GM12878 (cell line): ENCODE measurements around the gene GATAD2B. TPM values are rescaled to one million over a fixed set of nuclear protein-coding genes. Genes with fewer than 3 reads are reported as not detected.

Source experiments
- ATAC-seq: fragments of 200-7000 bp; cut with Tn5 transposase; 3 replicates; pipeline ENCODE4 v1.9.1; 2020; ENCODE audit warnings: mild to moderate bottlenecking, moderate library complexity
- BruUV-seq: library from RNA; stranded (reverse); fragments of 400-500 nt; replicated peaks from 2 replicates; lab custom pipeline; 2021; lab: Mats Ljungman, UMichigan
- CTCF ChIA-PET: fragments of 300-600 bp; sonication (Branson Sonifier 250); formaldehyde crosslinking; extraction: SDS; loops from one replicate; lab custom pipeline; 2021; ENCODE audit warnings: inconsistent platforms; lab: Yijun Ruan, JAX
- POLR2A ChIA-PET: fragments of 350-600 bp; formaldehyde crosslinking; extraction: SDS; loops from one replicate; lab custom pipeline; 2021; ENCODE audit warnings: inconsistent platforms; lab: Charles Lee
- RAD21 ChIA-PET: fragments of 300-600 bp; sonication (Branson Sonifier 250); formaldehyde crosslinking; loops from one replicate; lab custom pipeline; 2023; ENCODE audit warnings: antibody characterized with exemption; ENCODE audit not compliant: unreplicated experiment; lab: Charles Lee
- SMC1A ChIA-PET: fragments of 300-600 bp; sonication (Branson Sonifier 250); formaldehyde crosslinking; loops from one replicate; lab custom pipeline; 2023; ENCODE audit not compliant: unreplicated experiment, uncharacterized antibody; lab: Charles Lee
- DNase-seq: peaks from one replicate; pipeline ENCODE4 v3.0.0-alpha.2; 2011; ENCODE audit warnings: low read depth, low spot score
- FAIRE-seq: peaks from 3 replicates; lab custom pipeline; 2011; peaks lifted over from hg19 to GRCh38; lab: Jason Lieb, UNC
- H2AFZ ChIP-seq: 2 replicates; pipeline ENCODE4 v1.6.0; 2011; ENCODE audit warnings: low read depth, low read length, control low read depth; ENCODE audit not compliant: control insufficient read depth
- H3K27ac ChIP-seq: 2 replicates; pipeline ENCODE4 v1.5.1; 2011; ENCODE audit warnings: control low read depth; ENCODE audit not compliant: control insufficient read depth, insufficient read depth
- H3K27me3 ChIP-seq, 2 experiments: replicated peaks in 1 of 2; 2 replicates each; pipeline versions ENCODE4 v1.6.0 to v1.6.1; 2011; ENCODE audit warnings: low read length in 1 of 2; ENCODE audit not compliant: control insufficient read depth in 2 of 2, insufficient read depth in 2 of 2
- H3K36me3 ChIP-seq, 2 experiments: 2 replicates each; pipeline ENCODE4 v1.5.1; 2011; ENCODE audit warnings: low read length in 1 of 2; ENCODE audit not compliant: control insufficient read depth in 2 of 2, insufficient read depth in 2 of 2
- H3K4me1 ChIP-seq: 2 replicates; pipeline ENCODE4 v1.6.1; 2011; ENCODE audit warnings: mild to moderate bottlenecking, low read length, moderate library complexity, mixed read lengths; ENCODE audit not compliant: control insufficient read depth, insufficient read depth
- H3K4me2 ChIP-seq: 2 replicates; pipeline ENCODE4 v1.6.0; 2011; ENCODE audit warnings: control low read depth; ENCODE audit not compliant: control insufficient read depth, insufficient read depth
- H3K4me3 ChIP-seq: fragments of 200-600 bp; sonication (generic); 2 replicates; pipeline ENCODE4 v1.5.1; 2016
- H3K79me2 ChIP-seq: 2 replicates; pipeline ENCODE4 v1.6.0; 2011; ENCODE audit warnings: low read length; ENCODE audit not compliant: control insufficient read depth, insufficient read depth
- H3K9ac ChIP-seq: 2 replicates; pipeline ENCODE4 v1.8.0; 2011; ENCODE audit warnings: low read length, control low read depth, mixed read lengths; ENCODE audit not compliant: control insufficient read depth, insufficient read depth
- H3K9me3 ChIP-seq: replicated peaks from 3 replicates; pipeline ENCODE4 v1.5.1; 2011; ENCODE audit warnings: mild to moderate bottlenecking, low read length; ENCODE audit not compliant: control insufficient read depth, insufficient read depth
- H4K20me1 ChIP-seq: 2 replicates; pipeline ENCODE4 v1.6.0; 2011; ENCODE audit not compliant: control insufficient read depth, insufficient read depth
- ETV6 ChIP-seq, 2 experiments: fragments of 450-650 bp in 1 of 2; IDR thresholded peaks in 1 of 2; conservative IDR thresholded peaks in 1 of 2; 2 replicates each; pipeline ENCODE4 v1.6.1; 2014; ENCODE audit warnings: antibody characterized with exemption in 1 of 2, borderline replicate concordance in 1 of 2, low read depth in 1 of 2, mild to moderate bottlenecking in 1 of 2, moderate library complexity in 1 of 2
- HDAC2 ChIP-seq: fragments of 200-600 bp; sonication (generic); IDR thresholded peaks from 2 replicates; pipeline ENCODE4 v1.6.1; 2017
- MTA2 ChIP-seq: fragments of 450-650 bp; IDR thresholded peaks from 2 replicates; pipeline ENCODE4 v1.6.1; 2016; ENCODE audit warnings: low read depth, mild to moderate bottlenecking, moderate library complexity
- NFYA ChIP-seq: IDR thresholded peaks from 2 replicates; pipeline ENCODE4 v1.6.1; 2011; ENCODE audit warnings: low read depth, mild to moderate bottlenecking, low read length, improper control_type of control experiment, borderline replicate concordance
- PAX8 ChIP-seq: fragments of 450-650 bp; IDR thresholded peaks from 2 replicates; pipeline ENCODE4 v1.6.1; 2017; ENCODE audit warnings: mild to moderate bottlenecking, moderate library complexity
- POU2F2 ChIP-seq: IDR thresholded peaks from 3 replicates; pipeline ENCODE4 v1.6.1; 2011; ENCODE audit warnings: low read depth, mild to moderate bottlenecking, low read length, borderline replicate concordance
- RFX5 ChIP-seq: IDR thresholded peaks from 2 replicates; pipeline ENCODE4 v1.6.1; 2011; ENCODE audit warnings: low read depth, low read length, improper control_type of control experiment
- ZNF384 ChIP-seq: IDR thresholded peaks from 2 replicates; pipeline ENCODE4 v1.6.1; 2012; ENCODE audit warnings: low read depth, mild to moderate bottlenecking, low read length, improper control_type of control experiment, borderline replicate concordance
- WGBS: methylation state at CpG from one replicate; pipeline ENCODE4 v1.1.6; 2016; ENCODE audit warnings: low lambda C conversion rate; ENCODE audit not compliant: insufficient replicate concordance, insufficient coverage; ENCODE audit errors: missing lambda C conversion rate; 5-methylcytosine and 5-hydroxymethylcytosine counted together
- in situ Hi-C: fragments of 300-500 bp; cut with MboI; formaldehyde crosslinking; loops from 9 replicates; pipeline ENCODE4 v1.14.3; 2018; ENCODE audit warnings: mixed read lengths
- intact Hi-C: fragments of 100-400 bp; cut with micrococcal nuclease; formaldehyde crosslinking; loops from one replicate; pipeline ENCODE4 v1.14.2; 2022; ENCODE audit not compliant: unreplicated experiment
- polyA plus RNA-seq, 11 experiments: library from polyadenylated mRNA; depleted of rRNA in 4 of 11; unstranded in 6 of 11; stranded (reverse) in 5 of 11; fragments of >200 nt; fragmentation: Nextera tagmentation in 4 of 11; fragmentation: Illumina TruSeq in 1 of 11; extraction: Ambion mirVana in 4 of 11; extraction: Trizol in 1 of 11; gene quantifications; 1 replicate in 1 of 11; 2 replicates in 10 of 11; pipeline versions ENCODE4 v1.2.1 to v1.2.3, GENCODE V29; 2011 to 2016; ENCODE audit warnings: inconsistent platforms in 2 of 11, missing spikeins in 2 of 11, low read depth in 1 of 11
- total RNA-seq, 4 experiments: library from RNA; depleted of rRNA in 3 of 4; stranded (reverse); fragments of >200 nt in 3 of 4; fragmentation: Illumina TruSeq in 1 of 4; extraction: Trizol in 1 of 4; gene quantifications; 2 replicates each; pipeline versions ENCODE4 v1.2.1 to v1.2.3, GENCODE V29; 2013 to 2021
- TF ChIP-seq, protein P1 (sequence below): fragments of 150-350 bp; IDR thresholded peaks from 2 replicates; pipeline ENCODE4 v1.6.1; 2016; ENCODE audit warnings: low read depth, low read length
- TF ChIP-seq, protein P2 (sequence below): fragments of 450-650 bp; IDR thresholded peaks from 2 replicates; pipeline ENCODE4 v1.6.1; 2017; ENCODE audit warnings: antibody characterized with exemption, mild to moderate bottlenecking, moderate library complexity
- TF ChIP-seq, protein P3 (sequence below): IDR thresholded peaks from 2 replicates; pipeline ENCODE4 v1.6.1; 2012; ENCODE audit warnings: mild to moderate bottlenecking, low read depth, low read length
- TF ChIP-seq, protein P4 (sequence below): IDR thresholded peaks from 2 replicates; pipeline ENCODE4 v1.6.1; 2012; ENCODE audit warnings: low read depth, low read length, improper control_type of control experiment

The GATAD2B gene
- total and polyA plus RNA-seq, 10 of the 15 experiments (the other 5 are each of a cell fraction or from before 2014, with no cell fraction given) = 2.4 to 63.1 (median 8.7) TPM

DNA sequence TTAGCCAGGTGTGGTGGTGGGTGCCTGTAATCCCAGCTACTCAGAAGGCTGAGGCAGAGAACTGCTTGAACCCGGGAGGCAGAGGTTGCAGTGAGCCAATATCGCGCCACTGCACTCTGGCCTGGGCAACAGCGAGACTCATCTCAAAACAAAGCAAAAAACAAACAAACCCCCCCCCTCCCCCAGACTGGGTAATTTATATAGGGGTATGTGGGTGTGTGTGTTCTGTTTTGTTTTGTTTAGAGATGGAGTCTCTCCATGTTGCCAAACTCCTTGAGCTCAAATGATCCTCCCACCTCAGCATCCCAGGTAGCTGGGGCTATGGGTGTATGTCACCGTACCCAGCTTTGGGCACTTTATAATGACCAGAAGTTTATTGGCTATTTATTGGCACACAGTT, 74.0 kb downstream of the GATAD2B start:
- WGBS = 97% methylated on average over 5 of the region's 5 CpGs
- Histone ChIP-seq H3K36me3 (peaks cover 3 to 7% of the 10 kb centered on the region in 2 experiments; a peak in 2 of 4 replicates), H3K27me3 (no peaks in the 10 kb centered on the region), H2AFZ (no peak overlapping the region), H4K20me1 (no peaks in the 10 kb centered on the region), H3K4me3 (0 out of 2 replicates have a peak overlapping the region, but pooled peaks have one; percentile 23), H3K4me2 (peak overlapping the region; percentile 67), H3K4me1 (peaks cover 44% of the 10 kb centered on the region), H3K79me2 (peaks cover 48% of the 10 kb centered on the region), H3K9ac (peak overlapping the region; percentile 50), H3K27ac (peak overlapping the region; percentile 70), H3K9me3 (no peaks in the 10 kb centered on the region; the same call in 2 of the 3 replicates)
- intact Hi-C loops (no loop called here), in situ Hi-C loops (no loop called here)
- ChIA-PET POLR2A (interaction anchor here (1.0 to 2.1 kb wide), 3 partner anchors 11 to 142 kb away, joined by 3 to 5 read pairs (median 5); partner anchors contain the start of gene CREB3L4), RAD21 (interaction anchor here (1.3 to 2.4 kb wide), 3 partner anchors 22 to 75 kb away, joined by 4 to 9 read pairs (median 6); no protein-coding TSS in a partner anchor), SMC1A (interaction anchor here (1.1 to 2.9 kb wide), 6 partner anchors 8 to 118 kb away, joined by 4 to 16 read pairs (median 10); partner anchors contain the start of genes CREB3L4 and GATAD2B), CTCF (interaction anchor here (0.6 to 1.8 kb wide), 5 partner anchors 28 to 338 kb away, joined by 3 to 4 read pairs (median 3); no protein-coding TSS in a partner anchor)
- FAIRE-seq (no peak), DNase-seq (no peak), ATAC-seq (peak; percentile 6; the same call in 2 of the 3 replicates)
- no TSS peak for BruUV-seq
- TF ChIP-seq, protein P1, sequence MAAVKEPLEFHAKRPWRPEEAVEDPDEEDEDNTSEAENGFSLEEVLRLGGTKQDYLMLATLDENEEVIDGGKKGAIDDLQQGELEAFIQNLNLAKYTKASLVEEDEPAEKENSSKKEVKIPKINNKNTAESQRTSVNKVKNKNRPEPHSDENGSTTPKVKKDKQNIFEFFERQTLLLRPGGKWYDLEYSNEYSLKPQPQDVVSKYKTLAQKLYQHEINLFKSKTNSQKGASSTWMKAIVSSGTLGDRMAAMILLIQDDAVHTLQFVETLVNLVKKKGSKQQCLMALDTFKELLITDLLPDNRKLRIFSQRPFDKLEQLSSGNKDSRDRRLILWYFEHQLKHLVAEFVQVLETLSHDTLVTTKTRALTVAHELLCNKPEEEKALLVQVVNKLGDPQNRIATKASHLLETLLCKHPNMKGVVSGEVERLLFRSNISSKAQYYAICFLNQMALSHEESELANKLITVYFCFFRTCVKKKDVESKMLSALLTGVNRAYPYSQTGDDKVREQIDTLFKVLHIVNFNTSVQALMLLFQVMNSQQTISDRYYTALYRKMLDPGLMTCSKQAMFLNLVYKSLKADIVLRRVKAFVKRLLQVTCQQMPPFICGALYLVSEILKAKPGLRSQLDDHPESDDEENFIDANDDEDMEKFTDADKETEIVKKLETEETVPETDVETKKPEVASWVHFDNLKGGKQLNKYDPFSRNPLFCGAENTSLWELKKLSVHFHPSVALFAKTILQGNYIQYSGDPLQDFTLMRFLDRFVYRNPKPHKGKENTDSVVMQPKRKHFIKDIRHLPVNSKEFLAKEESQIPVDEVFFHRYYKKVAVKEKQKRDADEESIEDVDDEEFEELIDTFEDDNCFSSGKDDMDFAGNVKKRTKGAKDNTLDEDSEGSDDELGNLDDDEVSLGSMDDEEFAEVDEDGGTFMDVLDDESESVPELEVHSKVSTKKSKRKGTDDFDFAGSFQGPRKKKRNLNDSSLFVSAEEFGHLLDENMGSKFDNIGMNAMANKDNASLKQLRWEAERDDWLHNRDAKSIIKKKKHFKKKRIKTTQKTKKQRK = no peak
- TF ChIP-seq POU2F2 (no peak), HDAC2 (no peak), ZNF384 (no peak), ETV6 (conservative IDR thresholded peaks at IDR 0.05 in 1 of 2, IDR thresholded peaks at IDR 0.05 in 1 of 2; ENCODE audit: borderline replicate concordance in 1 of 2, low read depth in 1 of 2) (no peak), RFX5 (no peak), PAX8 (no peak), MTA2 (no peak), NFYA (no peak)
- TF ChIP-seq, protein P2, sequence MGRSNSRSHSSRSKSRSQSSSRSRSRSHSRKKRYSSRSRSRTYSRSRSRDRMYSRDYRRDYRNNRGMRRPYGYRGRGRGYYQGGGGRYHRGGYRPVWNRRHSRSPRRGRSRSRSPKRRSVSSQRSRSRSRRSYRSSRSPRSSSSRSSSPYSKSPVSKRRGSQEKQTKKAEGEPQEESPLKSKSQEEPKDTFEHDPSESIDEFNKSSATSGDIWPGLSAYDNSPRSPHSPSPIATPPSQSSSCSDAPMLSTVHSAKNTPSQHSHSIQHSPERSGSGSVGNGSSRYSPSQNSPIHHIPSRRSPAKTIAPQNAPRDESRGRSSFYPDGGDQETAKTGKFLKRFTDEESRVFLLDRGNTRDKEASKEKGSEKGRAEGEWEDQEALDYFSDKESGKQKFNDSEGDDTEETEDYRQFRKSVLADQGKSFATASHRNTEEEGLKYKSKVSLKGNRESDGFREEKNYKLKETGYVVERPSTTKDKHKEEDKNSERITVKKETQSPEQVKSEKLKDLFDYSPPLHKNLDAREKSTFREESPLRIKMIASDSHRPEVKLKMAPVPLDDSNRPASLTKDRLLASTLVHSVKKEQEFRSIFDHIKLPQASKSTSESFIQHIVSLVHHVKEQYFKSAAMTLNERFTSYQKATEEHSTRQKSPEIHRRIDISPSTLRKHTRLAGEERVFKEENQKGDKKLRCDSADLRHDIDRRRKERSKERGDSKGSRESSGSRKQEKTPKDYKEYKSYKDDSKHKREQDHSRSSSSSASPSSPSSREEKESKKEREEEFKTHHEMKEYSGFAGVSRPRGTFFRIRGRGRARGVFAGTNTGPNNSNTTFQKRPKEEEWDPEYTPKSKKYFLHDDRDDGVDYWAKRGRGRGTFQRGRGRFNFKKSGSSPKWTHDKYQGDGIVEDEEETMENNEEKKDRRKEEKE = no peak
- TF ChIP-seq, protein P3, sequence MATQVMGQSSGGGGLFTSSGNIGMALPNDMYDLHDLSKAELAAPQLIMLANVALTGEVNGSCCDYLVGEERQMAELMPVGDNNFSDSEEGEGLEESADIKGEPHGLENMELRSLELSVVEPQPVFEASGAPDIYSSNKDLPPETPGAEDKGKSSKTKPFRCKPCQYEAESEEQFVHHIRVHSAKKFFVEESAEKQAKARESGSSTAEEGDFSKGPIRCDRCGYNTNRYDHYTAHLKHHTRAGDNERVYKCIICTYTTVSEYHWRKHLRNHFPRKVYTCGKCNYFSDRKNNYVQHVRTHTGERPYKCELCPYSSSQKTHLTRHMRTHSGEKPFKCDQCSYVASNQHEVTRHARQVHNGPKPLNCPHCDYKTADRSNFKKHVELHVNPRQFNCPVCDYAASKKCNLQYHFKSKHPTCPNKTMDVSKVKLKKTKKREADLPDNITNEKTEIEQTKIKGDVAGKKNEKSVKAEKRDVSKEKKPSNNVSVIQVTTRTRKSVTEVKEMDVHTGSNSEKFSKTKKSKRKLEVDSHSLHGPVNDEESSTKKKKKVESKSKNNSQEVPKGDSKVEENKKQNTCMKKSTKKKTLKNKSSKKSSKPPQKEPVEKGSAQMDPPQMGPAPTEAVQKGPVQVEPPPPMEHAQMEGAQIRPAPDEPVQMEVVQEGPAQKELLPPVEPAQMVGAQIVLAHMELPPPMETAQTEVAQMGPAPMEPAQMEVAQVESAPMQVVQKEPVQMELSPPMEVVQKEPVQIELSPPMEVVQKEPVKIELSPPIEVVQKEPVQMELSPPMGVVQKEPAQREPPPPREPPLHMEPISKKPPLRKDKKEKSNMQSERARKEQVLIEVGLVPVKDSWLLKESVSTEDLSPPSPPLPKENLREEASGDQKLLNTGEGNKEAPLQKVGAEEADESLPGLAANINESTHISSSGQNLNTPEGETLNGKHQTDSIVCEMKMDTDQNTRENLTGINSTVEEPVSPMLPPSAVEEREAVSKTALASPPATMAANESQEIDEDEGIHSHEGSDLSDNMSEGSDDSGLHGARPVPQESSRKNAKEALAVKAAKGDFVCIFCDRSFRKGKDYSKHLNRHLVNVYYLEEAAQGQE = no peak
- TF ChIP-seq, protein P4, sequence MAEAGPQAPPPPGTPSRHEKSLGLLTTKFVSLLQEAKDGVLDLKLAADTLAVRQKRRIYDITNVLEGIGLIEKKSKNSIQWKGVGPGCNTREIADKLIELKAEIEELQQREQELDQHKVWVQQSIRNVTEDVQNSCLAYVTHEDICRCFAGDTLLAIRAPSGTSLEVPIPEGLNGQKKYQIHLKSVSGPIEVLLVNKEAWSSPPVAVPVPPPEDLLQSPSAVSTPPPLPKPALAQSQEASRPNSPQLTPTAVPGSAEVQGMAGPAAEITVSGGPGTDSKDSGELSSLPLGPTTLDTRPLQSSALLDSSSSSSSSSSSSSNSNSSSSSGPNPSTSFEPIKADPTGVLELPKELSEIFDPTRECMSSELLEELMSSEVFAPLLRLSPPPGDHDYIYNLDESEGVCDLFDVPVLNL = no peak
